HG02759 (cell line): ENCODE results near the gene CHD2.
"Not testable (repeated sequence)": the region's sequence is repeated elsewhere in the genome, so short reads cannot be mapped to it uniquely, and the experiment has no call there.

Experiments
- ATAC-seq: cut with Tn5 transposase; IDR thresholded peaks from one replicate; pipeline ENCODE4 v1.9.1; 2021; ENCODE audit warnings: mild to moderate bottlenecking, moderate library complexity; ENCODE audit not compliant: unreplicated experiment

The CHD2 gene

GRCh38 chr15:93060336-93061248 lies 160.5 kb downstream of the CHD2 start:
- no peak for ATAC-seq

GRCh38 chr15:93062628-93063261 lies 162.6 kb downstream of the CHD2 start:
- not testable (repeated sequence) for ATAC-seq

- ATAC-seq: no peak
These were observed 163.1 kb downstream of the CHD2 start for GRCh38 chr15:93063262-93063671.

- ATAC-seq: no peak
These were observed 163.9 kb downstream of the CHD2 start for GRCh38 chr15:93063796-93064690.

- ATAC-seq: no peak
These were observed 165.5 kb downstream of the CHD2 start for GRCh38 chr15:93065641-93066045.

GRCh38 chr15:93066224-93066681 lies 166.1 kb downstream of the CHD2 start:
- no peak for ATAC-seq

GRCh38 chr15:93066834-93067648 lies 166.9 kb downstream of the CHD2 start:
- ATAC-seq: no peak

GRCh38 chr15:93067649-93068085 lies 167.5 kb downstream of the CHD2 start:
- no peak for ATAC-seq

GRCh38 chr15:93068581-93069199 lies 168.6 kb downstream of the CHD2 start:
- ATAC-seq: no peak

GRCh38 chr15:93070132-93070531 lies 170.0 kb downstream of the CHD2 start:
- ATAC-seq: no peak

- no peak for ATAC-seq
These were observed 170.6 kb downstream of the CHD2 start for GRCh38 chr15:93070551-93071296.

- ATAC-seq: no peak
These were observed 171.4 kb downstream of the CHD2 start for GRCh38 chr15:93071469-93071936.

- no peak for ATAC-seq
These were observed 171.9 kb downstream of the CHD2 start for GRCh38 chr15:93072011-93072410.

GRCh38 chr15:93072411-93073394 lies 172.6 kb downstream of the CHD2 start:
- ATAC-seq: no peak

GRCh38 chr15:93073465-93073952 lies 173.4 kb downstream of the CHD2 start:
- ATAC-seq: no peak

GRCh38 chr15:93074599-93074998 lies 174.5 kb downstream of the CHD2 start:
- no peak for ATAC-seq

- ATAC-seq: no peak
These were observed 176.1 kb downstream of the CHD2 start for GRCh38 chr15:93076217-93076616.
